ENCODE data around the gene CSRP3.

CSRP3 gene

DNA sequence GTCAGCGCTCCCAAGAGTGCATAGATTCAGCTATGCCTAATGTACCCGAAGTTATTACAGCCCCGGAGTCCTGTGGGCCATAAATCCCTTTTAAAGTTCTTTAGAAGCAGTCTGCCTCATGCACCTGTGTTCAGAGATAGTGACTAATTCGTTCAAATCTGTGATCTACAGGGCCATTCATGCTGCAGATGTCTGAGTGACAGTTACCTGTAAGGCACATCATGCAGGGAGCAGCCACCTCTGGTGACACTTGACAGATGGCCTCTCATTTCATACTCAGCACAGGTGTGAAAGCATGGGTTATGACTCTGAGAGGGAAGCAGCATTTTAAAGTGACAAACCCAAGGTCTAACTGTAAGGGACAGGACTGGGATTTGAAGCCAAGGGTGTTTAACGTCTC lies 41.4 kb upstream of the CSRP3 start:
- TF ChIP-seq, protein P1, sequence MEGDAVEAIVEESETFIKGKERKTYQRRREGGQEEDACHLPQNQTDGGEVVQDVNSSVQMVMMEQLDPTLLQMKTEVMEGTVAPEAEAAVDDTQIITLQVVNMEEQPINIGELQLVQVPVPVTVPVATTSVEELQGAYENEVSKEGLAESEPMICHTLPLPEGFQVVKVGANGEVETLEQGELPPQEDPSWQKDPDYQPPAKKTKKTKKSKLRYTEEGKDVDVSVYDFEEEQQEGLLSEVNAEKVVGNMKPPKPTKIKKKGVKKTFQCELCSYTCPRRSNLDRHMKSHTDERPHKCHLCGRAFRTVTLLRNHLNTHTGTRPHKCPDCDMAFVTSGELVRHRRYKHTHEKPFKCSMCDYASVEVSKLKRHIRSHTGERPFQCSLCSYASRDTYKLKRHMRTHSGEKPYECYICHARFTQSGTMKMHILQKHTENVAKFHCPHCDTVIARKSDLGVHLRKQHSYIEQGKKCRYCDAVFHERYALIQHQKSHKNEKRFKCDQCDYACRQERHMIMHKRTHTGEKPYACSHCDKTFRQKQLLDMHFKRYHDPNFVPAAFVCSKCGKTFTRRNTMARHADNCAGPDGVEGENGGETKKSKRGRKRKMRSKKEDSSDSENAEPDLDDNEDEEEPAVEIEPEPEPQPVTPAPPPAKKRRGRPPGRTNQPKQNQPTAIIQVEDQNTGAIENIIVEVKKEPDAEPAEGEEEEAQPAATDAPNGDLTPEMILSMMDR (IDR thresholded peaks at IDR 0.05) = no peak
- no peak for DNase-seq (ENCODE audit: low spot score)
- Histone ChIP-seq H3K27ac (no peak overlapping the region), H3K4me3 (no peak overlapping the region)

DNA sequence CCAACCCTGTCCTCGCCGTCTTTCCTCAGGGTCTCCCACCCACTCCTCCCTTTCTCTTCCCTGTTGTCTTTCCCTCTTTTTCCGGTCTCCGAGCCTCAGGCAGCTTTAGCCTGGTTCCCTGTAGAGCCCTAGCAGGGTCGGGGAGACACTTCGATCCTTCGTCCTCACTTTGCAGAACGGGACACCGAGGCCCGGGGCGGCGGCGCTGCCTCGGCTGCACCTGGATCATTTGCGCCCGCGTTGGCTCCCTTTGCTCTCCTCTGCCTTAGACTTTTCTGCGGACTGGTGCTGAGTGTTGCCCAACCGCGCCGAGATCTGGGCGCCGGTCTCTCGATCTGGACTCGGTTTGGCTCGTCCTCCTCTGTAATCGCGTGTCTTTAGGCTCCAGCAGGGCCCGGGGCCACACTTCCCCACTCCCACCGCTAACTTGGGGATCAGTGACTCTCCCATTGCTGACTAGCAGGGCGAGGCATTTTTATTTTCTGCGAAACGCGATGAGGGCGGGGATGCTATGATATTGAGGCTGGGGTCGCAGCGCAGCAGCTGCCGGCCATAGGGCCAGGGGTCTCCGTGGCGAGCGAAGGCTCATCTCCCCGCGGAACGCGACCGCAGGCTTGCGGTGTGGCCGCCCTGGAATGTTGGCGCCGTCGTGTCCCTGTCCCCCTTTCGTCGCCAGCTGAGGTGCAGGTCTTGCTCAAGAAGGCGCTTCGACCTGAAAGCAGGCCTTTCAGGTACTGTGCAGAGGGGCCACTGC lies 40.6 kb upstream of the CSRP3 start:
- Histone ChIP-seq H3K27ac (no peak overlapping the region), H3K4me3 (peak overlapping the region; percentile 90)
- TF ChIP-seq, protein P1 (IDR thresholded peaks at IDR 0.05) = no peak
- no peak for DNase-seq (ENCODE audit: low spot score)

GRCh38 chr11:19241260-19242178 lies 39.7 kb upstream of the CSRP3 start:
- TF ChIP-seq, protein P1 (IDR thresholded peaks at IDR 0.05) = no peak
- H3K4me3 ChIP-seq = peak overlapping the region; percentile 90
- DNase-seq (ENCODE audit: low spot score) = no peak
- H3K27ac ChIP-seq = no peak overlapping the region

- TF ChIP-seq, protein P1 (IDR thresholded peaks at IDR 0.05) = no peak
- peak within 1 kb of the TSS; percentile 90 for H3K4me3 ChIP-seq
- H3K27ac ChIP-seq = no peak within 1 kb of the TSS
- DNase-seq (ENCODE audit: low spot score) = peak; percentile 89
These were observed 38.9 kb upstream of the CSRP3 start, which contains the start of gene E2F8 for GRCh38 chr11:19240420-19241259. TSS of gene E2F8 (minus strand) at chr11:19240945. CDS start at chr11:19240121, 824 bp downstream.

DNA sequence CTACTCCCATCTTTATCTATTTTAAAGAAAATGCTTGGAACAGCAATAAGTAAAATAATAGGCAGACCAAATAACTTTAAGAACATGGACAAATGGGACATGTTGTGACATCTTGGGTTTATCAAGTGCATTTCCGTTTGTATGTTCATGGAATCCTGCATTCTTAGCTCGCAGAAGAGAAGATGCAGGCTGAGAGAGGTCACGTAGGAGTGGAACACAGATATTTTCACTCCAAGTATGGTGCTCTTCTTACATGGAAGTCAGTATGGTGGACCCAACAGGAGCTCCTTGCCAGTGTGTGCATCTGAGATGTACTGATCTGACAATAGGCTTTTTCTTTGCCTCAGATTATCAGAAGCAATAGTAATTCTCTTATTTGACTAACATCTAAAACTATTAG lies 37.3 kb upstream of the CSRP3 start:
- no peak for DNase-seq (ENCODE audit: low spot score)
- Histone ChIP-seq H3K27ac (no peak overlapping the region), H3K4me3 (no peak overlapping the region)
- TF ChIP-seq, protein P1 (IDR thresholded peaks at IDR 0.05) = no peak

DNA sequence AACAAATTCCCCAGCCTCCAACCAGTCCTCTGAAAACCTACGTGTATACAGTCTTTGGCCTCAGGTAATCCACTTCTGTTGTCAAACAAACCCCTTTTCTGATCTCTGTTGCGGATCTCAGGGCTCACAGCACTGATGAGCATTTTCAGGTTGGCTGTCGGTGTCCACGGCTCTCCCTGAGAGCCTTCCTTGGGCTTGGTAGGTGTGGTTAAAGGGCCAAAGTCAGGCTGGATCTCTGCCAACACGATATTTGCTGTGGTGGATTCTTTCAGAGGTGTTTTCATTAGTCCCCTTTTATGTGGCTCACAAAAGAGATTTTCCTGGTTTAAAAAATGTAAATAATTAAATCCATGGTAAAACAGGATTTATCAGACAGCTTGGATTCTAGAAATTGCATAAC lies 36.0 kb upstream of the CSRP3 start:
- H3K27ac ChIP-seq = no peak overlapping the region
- H3K4me3 ChIP-seq = no peak overlapping the region
- DNase-seq (ENCODE audit: low spot score) = no peak
- TF ChIP-seq, protein P1 (IDR thresholded peaks at IDR 0.05) = no peak
